Stomach (tissue), 9 donors: ENCODE measurements around the gene RAB40B. TPM values are rescaled to one million over a fixed set of nuclear protein-coding genes. Genes with fewer than 3 reads are reported as not detected.

ENCODE experiments used
- DNase-seq, 2 donors: peaks; one replicate each; pipeline versions ENCODE4 v3.0.0 to v3.0.0-alpha.2; 2013 to 2019
- H3K27ac ChIP-seq, 5 donors: fragments of 200-600 bp in 4 of 5; sonication (generic) in 4 of 5; one replicate each; pipeline ENCODE4 v1.5.1; 2013 to 2019; ENCODE audit warnings: mild to moderate bottlenecking in 1 of 5, moderate library complexity in 1 of 5
- H3K27me3 ChIP-seq, 3 donors: fragments of 200-600 bp; sonication (generic); one replicate each; pipeline ENCODE4 v1.5.1; 2017 to 2019; ENCODE audit warnings: mixed run types in 1 of 3
- H3K36me3 ChIP-seq, 4 donors: fragments of 200-600 bp; sonication (generic); 1 replicate in 3 of 4; 2 replicates in 1 of 4; pipeline ENCODE4 v1.5.1; 2016 to 2019
- H3K4me1 ChIP-seq, 4 donors: fragments of 200-600 bp; sonication (generic); one replicate each; pipeline ENCODE4 v1.5.1; 2016 to 2019
- H3K4me3 ChIP-seq, 4 donors: fragments of 200-600 bp; sonication (generic) in 3 of 4; one replicate each; pipeline ENCODE4 v1.5.1; 2016 to 2019; ENCODE audit warnings: mild to moderate bottlenecking in 1 of 4
- H3K9me3 ChIP-seq, 4 donors: fragments of 200-600 bp; sonication (generic); one replicate each; pipeline ENCODE4 v1.5.1; 2016 to 2019
- CTCF ChIP-seq, 7 experiments: fragments of 450-650 bp in 4 of 7; fragments of 200-600 bp in 3 of 7; sonication (generic) in 3 of 7; IDR thresholded peaks; one replicate each; pipeline ENCODE4 v1.5.1; 2016 to 2019; ENCODE audit warnings: antibody characterized with exemption in 7 of 7, control low read depth in 2 of 7, mild to moderate bottlenecking in 1 of 7
- EP300 ChIP-seq: sonication (generic); formaldehyde crosslinking; IDR thresholded peaks from one replicate; pipeline ENCODE4 v1.6.1; 2017; ENCODE audit warnings: antibody characterized with exemption
- POLR2A ChIP-seq, 4 donors: fragments of 450-650 bp; IDR thresholded peaks; one replicate each; pipeline ENCODE4 v1.6.1; 2016; ENCODE audit warnings: antibody characterized with exemption in 4 of 4, control low read depth in 2 of 4, mild to moderate bottlenecking in 1 of 4, moderate library complexity in 1 of 4
- POLR2AphosphoS5 ChIP-seq, 3 donors: sonication (generic); formaldehyde crosslinking; IDR thresholded peaks; one replicate each; pipeline ENCODE4 v1.6.1; 2016; ENCODE audit warnings: antibody characterized with exemption in 3 of 3
- WGBS, 5 donors: extraction: QIAGEN DNeasy Blood & Tissue Kit in 3 of 5; methylation state at CpG; one replicate each; pipeline versions ENCODE4 v1.1.5 to v1.1.7; 2013 to 2018; 5-methylcytosine and 5-hydroxymethylcytosine counted together
- intact Hi-C: fragments of 100-400 bp; cut with DNase I; formaldehyde crosslinking; loops from one replicate; pipeline ENCODE4 v1.15.1; 2023; ENCODE audit warnings: low total_unique reads
- polyA plus RNA-seq, 3 donors: library from polyadenylated mRNA; stranded (reverse); fragments of 200-250 nt; gene quantifications; one replicate each; pipeline ENCODE4 v1.2.3, GENCODE V29; 2013
- total RNA-seq, 5 donors: library from RNA; depleted of rRNA; stranded (reverse); fragments of >200 nt; gene quantifications; one replicate each; pipeline versions ENCODE4 v1.1.0 to v1.2.3, GENCODE V29; 2014 to 2016
- donor health status: healthy with polysubstance abuse.
- donor health status: Bipolar disorder and iron deficiency.
- donor health status: healthy.

Gene RAB40B
- total and polyA plus RNA-seq, 8 donors: 7.6 to 133 (median 22.2) TPM

- Histone ChIP-seq H3K36me3 (peaks cover 52 to 100% (median 88%) of the 10 kb centered on the region in 4 donors), H3K27ac (peak overlapping the region in 1 of 5 donors; percentile 39), H3K27me3 (no peaks in the 10 kb centered on the region), H3K9me3 (no peaks in the 10 kb centered on the region), H3K4me3 (no peak overlapping the region), H3K4me1 (peaks cover 0 to 8% (median 0%) of the 10 kb centered on the region in 4 donors)
- WGBS, 5 donors: 84 to 90% (median 88%) methylated on average over 21 of the region's 21 CpGs
- no peak for TF ChIP-seq POLR2A (IDR thresholded peaks at IDR 0.05)
- TF ChIP-seq POLR2AphosphoS5 (IDR thresholded peaks at IDR 0.05): no peak
- no peak for TF ChIP-seq EP300
- TF ChIP-seq CTCF (IDR thresholded peaks at IDR 0.05): no peak
- DNase-seq: no peak
- intact Hi-C loops: no loop called here
Observed at GRCh38 chr17:82627405-82627804, 71.1 kb downstream of the RAB40B start.

DNA sequence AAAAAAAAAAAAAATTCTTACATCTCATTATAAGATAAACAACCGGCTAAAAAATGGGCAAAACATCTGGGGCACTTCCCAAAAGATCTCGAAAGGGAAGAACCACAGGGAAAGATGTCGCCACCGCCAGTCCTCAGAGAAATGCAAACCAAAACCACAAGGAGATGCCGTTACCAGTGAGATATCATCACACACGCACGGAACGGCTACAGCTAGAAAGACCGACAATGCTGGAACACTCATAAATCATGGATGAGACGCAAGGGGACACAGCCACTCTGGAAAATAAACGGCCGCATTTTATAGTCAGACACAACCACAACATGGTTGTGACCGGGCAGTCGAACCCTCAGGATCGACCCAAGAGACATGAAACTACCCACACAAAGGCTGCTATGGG lies 74.8 kb downstream of the RAB40B start:
- DNase-seq: no peak
- H3K4me3 ChIP-seq: no peak overlapping the region
- H3K27ac ChIP-seq: no peak overlapping the region
- H3K4me1 ChIP-seq: peaks cover 0 to 8% (median 0%) of the 10 kb centered on the region in 4 donors
- TF ChIP-seq POLR2AphosphoS5 (IDR thresholded peaks at IDR 0.05) (no peak), EP300 (no peak)
- intact Hi-C loops: no loop called here
- no peaks in the 10 kb centered on the region for H3K9me3 ChIP-seq
- peaks cover 72 to 100% (median 100%) of the 10 kb centered on the region in 4 donors for H3K36me3 ChIP-seq
- no peaks in the 10 kb centered on the region for H3K27me3 ChIP-seq
- 84 to 89% (median 87%) methylated on average over 15 of the region's 15 CpGs for WGBS, 5 donors

DNA sequence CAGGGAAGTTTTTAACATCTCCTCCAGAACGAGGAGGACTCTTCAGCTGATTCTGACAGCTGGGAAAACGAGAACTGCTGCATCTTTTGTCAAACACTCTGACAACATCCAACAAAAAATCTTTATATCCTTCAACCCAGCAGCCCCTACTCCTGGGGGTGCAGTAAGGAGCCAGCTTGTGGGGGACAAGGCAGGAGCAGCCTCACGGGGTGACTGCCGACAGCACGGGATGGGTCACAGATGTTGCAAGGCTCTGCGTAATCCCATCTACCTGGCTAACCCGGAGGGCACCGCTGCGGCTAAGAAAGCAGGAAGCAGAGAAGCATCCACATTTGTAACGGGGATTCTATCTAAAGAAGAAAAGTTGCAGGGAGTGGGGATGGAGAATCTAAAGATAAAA lies 78.9 kb downstream of the RAB40B start:
- 78 to 91% (median 87%) methylated on average over 9 to 10 of the region's 10 CpGs for WGBS, 5 donors
- Histone ChIP-seq H3K27me3 (no peaks in the 10 kb centered on the region), H3K4me3 (no peak overlapping the region), H3K27ac (no peak overlapping the region), H3K9me3 (no peaks in the 10 kb centered on the region), H3K4me1 (no peaks in the 10 kb centered on the region), H3K36me3 (peaks cover 78 to 100% (median 100%) of the 10 kb centered on the region in 4 donors)
- TF ChIP-seq POLR2A (IDR thresholded peaks at IDR 0.05) (no peak), POLR2AphosphoS5 (IDR thresholded peaks at IDR 0.05) (no peak), CTCF (IDR thresholded peaks at IDR 0.05) (no peak), EP300 (no peak)
- intact Hi-C loops: no loop called here
- no peak for DNase-seq

- Histone ChIP-seq H3K4me3 (no peak overlapping the region), H3K9me3 (no peaks in the 10 kb centered on the region), H3K27me3 (no peaks in the 10 kb centered on the region), H3K4me1 (no peaks in the 10 kb centered on the region), H3K36me3 (peaks cover 74 to 100% (median 100%) of the 10 kb centered on the region in 4 donors), H3K27ac (no peak overlapping the region)
- DNase-seq: no peak
- TF ChIP-seq CTCF (IDR thresholded peaks at IDR 0.05) (no peak), POLR2AphosphoS5 (IDR thresholded peaks at IDR 0.05) (no peak), POLR2A (IDR thresholded peaks at IDR 0.05) (no peak), EP300 (no peak)
- intact Hi-C loops: no loop called here
- WGBS, 5 donors: 84 to 89% (median 87%) methylated on average over 7 of the region's 7 CpGs
Observed at GRCh38 chr17:82619211-82619610, 79.3 kb downstream of the RAB40B start.

DNA sequence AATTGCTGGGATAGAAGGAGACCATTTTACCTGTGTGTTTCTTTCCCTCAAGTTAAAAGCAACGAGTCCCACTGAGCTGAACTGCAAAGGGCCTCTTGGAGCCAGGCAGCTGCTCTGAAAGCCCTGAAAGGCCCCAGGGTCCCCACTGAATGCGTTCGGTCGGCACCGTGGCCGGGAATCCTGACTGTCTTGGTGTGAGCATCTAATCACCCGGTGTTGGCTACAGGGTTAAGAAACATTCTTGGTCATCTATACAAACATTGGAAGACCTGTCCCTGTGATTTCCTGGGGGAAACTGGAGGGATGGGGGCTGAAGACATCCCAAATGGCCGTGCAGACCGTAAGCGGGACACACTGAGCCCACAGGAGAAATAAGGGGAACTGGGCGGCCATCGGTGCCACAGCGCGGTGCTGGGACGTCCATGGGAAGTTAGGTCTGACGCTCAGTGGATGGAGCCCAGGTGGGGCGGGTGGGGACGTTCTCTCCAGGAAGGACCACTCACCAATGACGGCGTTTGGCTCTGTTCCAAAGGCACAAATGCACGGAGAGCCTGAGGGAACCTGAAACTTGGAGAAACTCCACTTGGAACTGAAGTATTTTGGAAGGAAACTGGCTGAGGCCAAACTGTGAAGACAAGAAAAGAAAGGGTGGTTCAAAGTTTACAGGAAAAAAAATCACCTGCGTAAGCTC lies 82.3 kb downstream of the RAB40B start:
- no peak overlapping the region for H3K4me3 ChIP-seq
- TF ChIP-seq CTCF (IDR thresholded peaks at IDR 0.05) (no peak), POLR2A (IDR thresholded peaks at IDR 0.05) (no peak), POLR2AphosphoS5 (IDR thresholded peaks at IDR 0.05) (no peak), EP300 (no peak)
- no peak for DNase-seq
- no peak overlapping the region for H3K27ac ChIP-seq
- H3K4me1 ChIP-seq: peaks cover 0 to 5% (median 0%) of the 10 kb centered on the region in 4 donors
- intact Hi-C loops: no loop called here
- 84 to 89% (median 86%) methylated on average over 22 of the region's 22 CpGs for WGBS, 5 donors
- no peaks in the 10 kb centered on the region for H3K27me3 ChIP-seq
- no peaks in the 10 kb centered on the region for H3K9me3 ChIP-seq
- peaks cover 62 to 92% (median 86%) of the 10 kb centered on the region in 4 donors for H3K36me3 ChIP-seq
